Stimulated activated naive CD4-positive, alpha-beta T cell (primary cell): ENCODE results near the gene TRIM26.

Experiments used
- DNase-seq, 6 experiments: peaks; one replicate each; lab custom pipeline; 2025; lab: John Stamatoyannopoulos, UW

The TRIM26 gene

GRCh38 chr6:30211306-30211705 lies 1.9 kb downstream of the TRIM26 start:
- DNase-seq, result no peak

GRCh38 chr6:30207619-30208295 lies 5.4 kb downstream of the TRIM26 start:
- DNase-seq, result no peak

- no peak for DNase-seq
Observed at GRCh38 chr6:30206799-30207618, 6.2 kb downstream of the TRIM26 start.

- no peak for DNase-seq
Observed at GRCh38 chr6:30206152-30206551, 7.1 kb downstream of the TRIM26 start.

- no peak for DNase-seq
Observed at GRCh38 chr6:30204116-30204515, 9.1 kb downstream of the TRIM26 start.

GRCh38 chr6:30202366-30202765 lies 10.8 kb downstream of the TRIM26 start:
- DNase-seq, result no peak

- no peak for DNase-seq
Observed at GRCh38 chr6:30200551-30201281, 12.5 kb downstream of the TRIM26 start.

GRCh38 chr6:30198166-30199084 lies 14.8 kb downstream of the TRIM26 start:
- no peak for DNase-seq

- DNase-seq, result no peak
Observed at GRCh38 chr6:30196376-30196775, 16.8 kb downstream of the TRIM26 start.

- DNase-seq, result no peak
Observed at GRCh38 chr6:30195951-30196350, 17.3 kb downstream of the TRIM26 start.

- DNase-seq, result no peak
Observed at GRCh38 chr6:30194797-30195690, 18.2 kb downstream of the TRIM26 start.

- DNase-seq, result no peak
Observed at GRCh38 chr6:30192076-30192475, 21.1 kb downstream of the TRIM26 start.

GRCh38 chr6:30188541-30188940 lies 24.7 kb downstream of the TRIM26 start:
- DNase-seq, result no peak

GRCh38 chr6:30185846-30186484 lies 27.2 kb downstream of the TRIM26 start:
- DNase-seq, result no peak

GRCh38 chr6:30184417-30185031 lies 28.7 kb downstream of the TRIM26 start:
- DNase-seq, result no peak

- no peak for DNase-seq
Observed at GRCh38 chr6:30180145-30180544, 33.1 kb downstream of the TRIM26 start.

GRCh38 chr6:30178837-30179236 lies 34.4 kb downstream of the TRIM26 start:
- DNase-seq, result no peak

GRCh38 chr6:30175765-30176164 lies 37.4 kb downstream of the TRIM26 start:
- DNase-seq, result no peak

- DNase-seq, result no peak
Observed at GRCh38 chr6:30172681-30173080, 40.5 kb downstream of the TRIM26 start.
